ENCODE data around the gene POMP.
A peak's percentile ranks its signal among the peaks of the same experiment; 100 is the strongest.

Gene POMP

DNA sequence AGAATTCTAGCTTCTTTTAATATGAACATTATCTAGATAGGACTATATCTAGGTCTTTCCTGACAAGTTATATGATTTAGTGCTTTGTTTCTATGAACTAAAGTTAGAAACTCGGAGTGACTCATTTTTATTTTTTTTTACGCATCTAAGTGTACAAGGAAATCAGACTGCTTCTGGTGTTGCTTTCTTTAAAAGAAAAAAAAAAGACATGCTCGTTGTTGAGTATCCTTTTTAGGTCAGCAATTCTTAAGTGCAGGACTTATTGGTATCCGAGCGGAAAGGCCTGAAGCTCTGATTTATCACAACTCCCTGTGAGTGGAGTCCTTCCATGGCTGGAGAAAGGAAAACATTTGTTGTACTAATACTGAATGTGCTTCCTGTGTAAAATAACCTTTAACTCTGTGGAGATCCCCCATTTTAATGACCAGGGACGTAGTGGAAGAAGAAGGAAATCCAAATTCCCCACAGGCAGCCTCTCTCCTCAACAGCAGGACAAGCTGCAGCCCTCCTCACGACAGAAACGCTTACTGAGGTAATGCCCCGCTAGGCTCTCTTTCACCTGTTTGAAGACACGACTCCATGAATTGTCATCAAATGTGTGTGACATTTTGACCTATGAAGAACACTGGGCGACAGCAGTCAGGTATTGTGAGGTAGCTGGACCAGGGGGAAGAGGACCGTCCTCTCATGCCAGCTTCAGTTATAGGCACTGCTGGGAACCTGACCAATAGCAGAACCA, 17.9 kb upstream of the POMP start:
- H3K4me1 ChIP-seq (ENCODE audit: control insufficient read depth in 1 of 2, insufficient read depth in 2 of 2, low read length in 2 of 2): peaks cover 0 to 4% of the 10 kb centered on the region in 2 donors
- no peak overlapping the region for H3K27ac ChIP-seq (ENCODE audit: low read length)
- H3K36me3 ChIP-seq (ENCODE audit: control insufficient read depth in 1 of 2, insufficient read depth in 2 of 2, low read length in 2 of 2): no peaks in the 10 kb centered on the region
- H3K4me3 ChIP-seq (ENCODE audit: low read depth in 1 of 2, low read length in 2 of 2): no peak overlapping the region
- no peaks in the 10 kb centered on the region for H3K27me3 ChIP-seq (ENCODE audit: low read depth, low read length)
- H3K9me3 ChIP-seq (ENCODE audit: control insufficient read depth in 1 of 2, low read length in 2 of 2): no peaks in the 10 kb centered on the region

DNA sequence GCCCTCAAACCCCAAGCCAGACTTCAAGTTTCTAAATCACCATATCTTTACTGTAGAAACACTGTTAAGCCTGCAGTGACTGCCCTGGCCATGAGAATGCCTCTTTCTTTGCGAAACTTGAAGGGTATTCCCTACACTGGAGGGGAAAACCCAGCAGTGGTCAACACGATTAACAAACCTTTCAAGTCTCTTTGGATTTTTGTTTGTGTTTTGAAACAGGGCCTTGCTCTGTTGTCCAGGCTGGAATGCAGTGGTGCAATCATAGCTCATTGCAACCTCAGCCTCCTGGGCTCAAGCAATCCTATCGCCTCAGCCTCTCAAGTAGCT, 17.4 kb upstream of the POMP start:
- Histone ChIP-seq H3K4me1 (ENCODE audit: control insufficient read depth in 1 of 2, insufficient read depth in 2 of 2, low read length in 2 of 2) (peaks cover 0 to 2% of the 10 kb centered on the region in 2 donors), H3K9me3 (ENCODE audit: control insufficient read depth in 1 of 2, low read length in 2 of 2) (no peaks in the 10 kb centered on the region), H3K27ac (ENCODE audit: low read length) (no peak overlapping the region), H3K27me3 (ENCODE audit: low read depth, low read length) (no peaks in the 10 kb centered on the region), H3K36me3 (ENCODE audit: control insufficient read depth in 1 of 2, insufficient read depth in 2 of 2, low read length in 2 of 2) (no peaks in the 10 kb centered on the region), H3K4me3 (ENCODE audit: low read depth in 1 of 2, low read length in 2 of 2) (no peak overlapping the region)

DNA sequence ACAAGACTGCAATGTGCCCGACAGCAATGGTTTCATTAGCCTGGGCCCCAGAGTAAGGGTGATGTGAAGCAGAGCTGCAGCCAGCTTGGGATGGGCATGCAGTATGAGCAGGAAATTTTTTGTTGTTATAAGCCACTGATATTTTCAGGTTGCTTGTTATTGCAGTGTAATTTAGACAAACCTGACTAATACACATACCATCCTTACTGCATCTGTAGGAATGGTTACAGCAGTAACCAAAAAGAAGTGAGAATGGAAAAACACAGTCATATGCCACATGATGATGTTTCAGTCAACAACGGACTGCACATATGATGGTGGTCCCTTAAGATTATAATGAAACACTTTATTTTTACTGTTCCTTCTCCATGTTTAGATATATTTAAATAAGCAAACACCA, 8.6 kb upstream of the POMP start:
- H3K9me3 ChIP-seq (ENCODE audit: control insufficient read depth in 1 of 2, low read length in 2 of 2): no peaks in the 10 kb centered on the region
- H3K36me3 ChIP-seq (ENCODE audit: control insufficient read depth in 1 of 2, insufficient read depth in 2 of 2, low read length in 2 of 2): no peaks in the 10 kb centered on the region
- H3K27ac ChIP-seq (ENCODE audit: low read length): no peak overlapping the region
- no peak overlapping the region for H3K4me3 ChIP-seq (ENCODE audit: low read depth in 1 of 2, low read length in 2 of 2)
- H3K4me1 ChIP-seq (ENCODE audit: control insufficient read depth in 1 of 2, insufficient read depth in 2 of 2, low read length in 2 of 2): no peaks in the 10 kb centered on the region
- H3K27me3 ChIP-seq (ENCODE audit: low read depth, low read length): no peaks in the 10 kb centered on the region

DNA sequence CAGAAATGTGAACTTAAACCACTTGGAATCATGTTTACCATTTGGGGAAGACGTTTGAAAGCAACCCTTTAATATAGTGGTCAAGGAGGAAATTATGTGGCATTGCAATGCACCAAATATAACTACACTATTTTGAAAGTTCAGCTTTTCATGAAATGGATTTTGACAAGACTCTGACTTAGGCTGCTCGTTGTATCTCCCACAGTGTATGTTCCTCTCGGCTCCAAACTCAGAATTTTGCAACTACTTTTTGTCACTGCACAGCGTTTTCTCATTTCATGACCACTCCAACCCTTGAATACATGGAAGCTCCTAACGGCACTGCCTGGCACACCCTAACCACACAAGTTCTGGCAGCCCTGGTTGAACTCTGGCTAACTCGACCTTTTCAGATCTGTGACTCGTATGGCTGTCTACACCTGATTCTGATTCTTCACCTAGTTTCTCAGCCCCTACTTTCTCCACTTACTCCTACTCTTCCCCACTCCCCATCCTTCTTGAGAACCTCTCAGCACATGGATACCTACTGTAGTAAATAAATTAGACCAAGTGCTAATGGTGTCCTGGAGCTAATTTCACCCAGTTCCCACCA, 7.0 kb upstream of the POMP start:
- Histone ChIP-seq H3K36me3 (ENCODE audit: control insufficient read depth in 1 of 2, insufficient read depth in 2 of 2, low read length in 2 of 2) (no peaks in the 10 kb centered on the region), H3K27ac (ENCODE audit: low read length) (no peak overlapping the region), H3K9me3 (ENCODE audit: control insufficient read depth in 1 of 2, low read length in 2 of 2) (no peaks in the 10 kb centered on the region), H3K27me3 (ENCODE audit: low read depth, low read length) (no peaks in the 10 kb centered on the region), H3K4me1 (ENCODE audit: control insufficient read depth in 1 of 2, insufficient read depth in 2 of 2, low read length in 2 of 2) (peaks cover 0 to 3% of the 10 kb centered on the region in 2 donors), H3K4me3 (ENCODE audit: low read depth in 1 of 2, low read length in 2 of 2) (no peak overlapping the region)

DNA sequence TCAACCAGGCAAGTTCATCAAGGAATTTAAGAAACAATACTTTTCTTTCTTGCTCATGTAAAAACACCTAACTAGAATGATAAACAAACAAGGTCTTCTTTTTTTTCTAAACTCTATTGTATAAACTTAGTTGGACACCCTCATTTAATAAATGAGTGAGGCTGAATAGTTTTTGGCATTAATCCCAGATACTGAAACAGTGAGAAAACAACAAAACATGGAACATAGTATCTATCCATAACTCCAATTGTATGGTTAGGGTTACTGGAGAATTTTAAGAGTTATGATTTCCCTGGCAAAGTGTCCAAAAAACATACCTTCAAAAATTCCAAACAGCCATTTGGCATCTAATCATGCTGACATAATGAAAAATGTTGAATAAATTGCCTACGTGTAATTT, 5.8 kb upstream of the POMP start:
- H3K4me1 ChIP-seq (ENCODE audit: control insufficient read depth in 1 of 2, insufficient read depth in 2 of 2, low read length in 2 of 2): peaks cover 0 to 14% of the 10 kb centered on the region in 2 donors
- H3K27ac ChIP-seq (ENCODE audit: low read length): no peak overlapping the region
- H3K36me3 ChIP-seq (ENCODE audit: control insufficient read depth in 1 of 2, insufficient read depth in 2 of 2, low read length in 2 of 2): no peaks in the 10 kb centered on the region
- no peaks in the 10 kb centered on the region for H3K27me3 ChIP-seq (ENCODE audit: low read depth, low read length)
- no peaks in the 10 kb centered on the region for H3K9me3 ChIP-seq (ENCODE audit: control insufficient read depth in 1 of 2, low read length in 2 of 2)
- no peak overlapping the region for H3K4me3 ChIP-seq (ENCODE audit: low read depth in 1 of 2, low read length in 2 of 2)

DNA sequence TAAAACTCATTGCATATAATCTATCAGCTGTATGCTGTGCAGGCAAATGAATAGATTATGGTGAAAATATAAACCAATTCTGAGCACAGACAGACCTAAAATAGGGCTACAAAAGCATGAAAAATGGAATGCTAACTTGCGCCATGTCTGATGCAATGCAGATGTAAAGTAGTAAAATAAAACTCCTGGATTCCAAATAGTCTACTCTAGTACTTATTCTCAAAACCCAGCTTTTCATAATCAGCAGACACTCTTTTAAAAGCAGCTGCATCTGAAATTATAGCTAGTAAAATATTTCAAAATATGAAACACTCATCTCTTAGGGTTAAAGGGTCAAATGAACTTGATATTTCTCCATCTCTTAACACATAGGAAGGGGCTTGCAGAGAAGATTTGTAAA, 4.7 kb upstream of the POMP start:
- H3K9me3 ChIP-seq (ENCODE audit: control insufficient read depth in 1 of 2, low read length in 2 of 2): no peaks in the 10 kb centered on the region
- no peak overlapping the region for H3K27ac ChIP-seq (ENCODE audit: low read length)
- no peak overlapping the region for H3K4me3 ChIP-seq (ENCODE audit: low read depth in 1 of 2, low read length in 2 of 2)
- peaks cover 0 to 3% of the 10 kb centered on the region in 2 donors for H3K36me3 ChIP-seq (ENCODE audit: control insufficient read depth in 1 of 2, insufficient read depth in 2 of 2, low read length in 2 of 2)
- peaks cover 0 to 14% of the 10 kb centered on the region in 2 donors for H3K4me1 ChIP-seq (ENCODE audit: control insufficient read depth in 1 of 2, insufficient read depth in 2 of 2, low read length in 2 of 2)
- no peaks in the 10 kb centered on the region for H3K27me3 ChIP-seq (ENCODE audit: low read depth, low read length)

DNA sequence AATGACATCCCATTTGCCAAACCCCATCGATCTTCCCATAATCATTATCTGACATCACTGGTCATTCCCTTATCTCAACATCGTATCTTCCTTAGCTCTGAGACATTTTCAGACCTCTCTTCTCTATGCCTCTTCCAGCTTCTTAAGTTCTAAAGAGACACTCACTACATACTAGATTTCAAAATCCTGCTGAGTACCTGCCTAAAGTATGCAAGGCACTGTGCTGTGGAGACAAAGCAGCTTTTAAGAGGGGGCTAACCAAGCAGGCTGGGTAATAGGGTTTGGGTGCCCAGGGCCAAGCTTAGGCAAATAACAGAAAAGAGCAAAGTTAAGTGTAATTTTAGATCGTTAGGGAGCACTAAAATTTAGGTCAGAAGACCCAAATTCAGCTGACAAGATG, 3.4 kb upstream of the POMP start:
- H3K36me3 ChIP-seq (ENCODE audit: control insufficient read depth in 1 of 2, insufficient read depth in 2 of 2, low read length in 2 of 2): peaks cover 0 to 6% of the 10 kb centered on the region in 2 donors
- H3K4me1 ChIP-seq (ENCODE audit: control insufficient read depth in 1 of 2, insufficient read depth in 2 of 2, low read length in 2 of 2): peaks cover 8 to 24% of the 10 kb centered on the region in 2 donors
- no peak overlapping the region for H3K4me3 ChIP-seq (ENCODE audit: low read depth in 1 of 2, low read length in 2 of 2)
- no peaks in the 10 kb centered on the region for H3K9me3 ChIP-seq (ENCODE audit: control insufficient read depth in 1 of 2, low read length in 2 of 2)
- no peak overlapping the region for H3K27ac ChIP-seq (ENCODE audit: low read length)
- no peaks in the 10 kb centered on the region for H3K27me3 ChIP-seq (ENCODE audit: low read depth, low read length)

DNA sequence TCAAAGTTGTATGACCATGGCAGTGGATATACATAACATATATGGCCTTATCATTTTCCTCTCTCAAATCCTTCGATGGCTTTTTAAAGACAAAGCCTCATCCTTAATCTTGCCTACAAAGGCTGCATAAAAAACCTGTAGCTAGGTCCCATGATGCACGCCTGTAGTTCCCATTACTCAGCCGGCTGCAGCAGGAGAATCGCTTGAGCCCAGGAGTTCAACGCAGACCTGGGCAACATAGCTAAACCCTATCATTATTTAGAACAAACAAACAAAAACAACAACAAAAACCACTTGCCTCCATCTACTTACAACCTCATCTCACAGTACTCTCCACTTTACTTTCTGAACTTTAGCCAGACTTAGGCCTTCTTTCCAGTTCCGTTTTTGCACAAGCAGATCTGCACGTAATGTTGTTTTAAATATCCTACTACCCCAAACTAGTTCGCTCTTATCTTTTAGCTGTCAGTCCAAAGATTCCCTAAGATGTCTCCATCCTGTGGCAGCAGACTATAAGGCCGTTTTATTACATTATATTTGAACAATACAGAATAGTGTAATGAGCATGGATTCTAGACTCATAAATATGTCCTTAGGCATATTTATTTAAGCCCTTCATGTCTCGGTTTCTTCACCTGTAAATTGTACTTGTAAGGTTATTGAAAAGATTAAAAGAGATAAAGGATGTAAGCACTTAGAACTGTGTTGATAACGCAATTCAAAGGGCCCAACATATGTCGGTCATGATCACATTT, 969 bp upstream of the POMP start:
- Histone ChIP-seq H3K27ac (ENCODE audit: low read length) (peak overlapping the region; percentile 99), H3K9me3 (ENCODE audit: control insufficient read depth in 1 of 2, low read length in 2 of 2) (no peaks in the 10 kb centered on the region), H3K36me3 (ENCODE audit: control insufficient read depth in 1 of 2, insufficient read depth in 2 of 2, low read length in 2 of 2) (peaks cover 7 to 13% of the 10 kb centered on the region in 2 donors), H3K27me3 (ENCODE audit: low read depth, low read length) (no peaks in the 10 kb centered on the region), H3K4me1 (ENCODE audit: control insufficient read depth in 1 of 2, insufficient read depth in 2 of 2, low read length in 2 of 2) (peaks cover 9 to 40% of the 10 kb centered on the region in 2 donors), H3K4me3 (ENCODE audit: low read depth in 1 of 2, low read length in 2 of 2) (peak overlapping the region; percentile 94 to 96)

DNA sequence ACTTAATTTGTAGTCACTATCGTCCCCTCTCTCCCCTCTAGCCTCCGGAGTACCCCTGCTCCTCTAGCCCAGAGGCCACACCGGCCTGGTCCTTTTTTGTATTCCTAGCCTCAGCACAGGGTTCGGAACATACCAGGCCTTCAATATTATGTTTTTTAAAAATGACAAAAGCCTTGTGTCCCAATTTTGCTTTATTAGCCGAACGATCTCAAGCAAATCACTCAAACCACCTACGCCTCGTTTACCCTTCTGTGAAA, 463 bp upstream of the POMP start:
- peak overlapping the region; percentile 94 to 96 for H3K4me3 ChIP-seq (ENCODE audit: low read depth in 1 of 2, low read length in 2 of 2)
- peaks cover 9 to 40% of the 10 kb centered on the region in 2 donors for H3K4me1 ChIP-seq (ENCODE audit: control insufficient read depth in 1 of 2, insufficient read depth in 2 of 2, low read length in 2 of 2)
- H3K9me3 ChIP-seq (ENCODE audit: control insufficient read depth in 1 of 2, low read length in 2 of 2): no peaks in the 10 kb centered on the region
- H3K36me3 ChIP-seq (ENCODE audit: control insufficient read depth in 1 of 2, insufficient read depth in 2 of 2, low read length in 2 of 2): peaks cover 7 to 16% of the 10 kb centered on the region in 2 donors
- peak overlapping the region; percentile 99 for H3K27ac ChIP-seq (ENCODE audit: low read length)
- H3K27me3 ChIP-seq (ENCODE audit: low read depth, low read length): no peaks in the 10 kb centered on the region

DNA sequence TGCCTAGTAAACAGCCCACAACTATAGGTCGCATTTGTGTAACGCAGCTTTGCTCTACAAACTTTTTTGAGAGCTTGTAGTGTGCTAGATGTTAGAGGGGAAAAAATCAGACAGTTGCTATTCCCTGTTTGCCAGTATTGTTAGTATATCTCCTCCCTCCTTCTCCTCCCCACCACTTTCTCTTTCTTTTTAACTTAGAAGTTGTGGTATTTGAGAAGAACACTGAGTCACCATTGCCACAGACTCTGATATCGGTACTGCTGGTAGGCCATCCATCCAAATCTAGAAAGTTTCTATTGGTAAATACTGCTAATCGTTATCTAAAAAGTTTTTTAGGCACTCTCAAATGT, 666 bp downstream of the POMP start:
- H3K4me1 ChIP-seq (ENCODE audit: control insufficient read depth in 1 of 2, insufficient read depth in 2 of 2, low read length in 2 of 2): peaks cover 9 to 40% of the 10 kb centered on the region in 2 donors
- H3K4me3 ChIP-seq (ENCODE audit: low read depth in 1 of 2, low read length in 2 of 2): peak overlapping the region; percentile 94 to 96
- H3K27me3 ChIP-seq (ENCODE audit: low read depth, low read length): no peaks in the 10 kb centered on the region

DNA sequence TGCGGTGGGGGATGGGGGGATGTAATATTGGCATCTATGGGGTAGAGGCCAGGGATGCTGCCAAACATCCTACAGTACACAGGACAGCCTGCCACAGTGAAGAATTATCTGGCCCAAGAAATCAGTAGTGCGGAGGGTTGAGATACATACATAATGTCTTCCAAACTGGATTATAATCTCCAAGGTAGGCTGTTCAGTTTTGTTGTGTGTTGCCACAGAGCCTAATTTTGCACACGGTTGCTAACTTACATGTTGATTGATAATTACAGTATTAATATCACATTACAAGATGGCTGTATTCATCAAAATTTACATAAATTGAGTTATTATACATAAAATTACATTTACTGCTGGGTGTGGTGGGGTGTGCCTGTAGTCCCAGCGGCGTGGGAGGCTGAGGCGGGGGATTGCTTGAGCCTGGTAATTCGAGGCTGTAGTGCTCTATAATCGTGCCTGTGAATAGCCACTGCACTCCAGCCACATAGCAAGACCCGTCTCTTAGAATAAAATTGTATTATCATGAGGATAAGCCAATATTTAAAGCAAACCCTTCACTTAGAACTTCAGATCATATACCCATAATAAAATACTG, 8.1 kb downstream of the POMP start:
- Histone ChIP-seq H3K27ac (ENCODE audit: low read length) (no peak overlapping the region), H3K27me3 (ENCODE audit: low read depth, low read length) (no peaks in the 10 kb centered on the region), H3K36me3 (ENCODE audit: control insufficient read depth in 1 of 2, insufficient read depth in 2 of 2, low read length in 2 of 2) (peaks cover 75 to 86% of the 10 kb centered on the region in 2 donors), H3K4me1 (ENCODE audit: control insufficient read depth in 1 of 2, insufficient read depth in 2 of 2, low read length in 2 of 2) (peaks cover 0 to 2% of the 10 kb centered on the region in 2 donors), H3K9me3 (ENCODE audit: control insufficient read depth in 1 of 2, low read length in 2 of 2) (no peaks in the 10 kb centered on the region), H3K4me3 (ENCODE audit: low read depth in 1 of 2, low read length in 2 of 2) (no peak overlapping the region)

More for the DNA sequence above, 666 bp downstream of the POMP start:
- no peaks in the 10 kb centered on the region for H3K9me3 ChIP-seq (ENCODE audit: control insufficient read depth in 1 of 2, low read length in 2 of 2)
- H3K36me3 ChIP-seq (ENCODE audit: control insufficient read depth in 1 of 2, insufficient read depth in 2 of 2, low read length in 2 of 2): peaks cover 8 to 25% of the 10 kb centered on the region in 2 donors
- H3K27ac ChIP-seq (ENCODE audit: low read length): peak overlapping the region; percentile 99

All from muscle layer of duodenum (tissue), 2 donors.